SKM-1 (cell line): Measurements from ENCODE around the gene MARVELD1.

Experiments used
- DNase-seq: peaks from one replicate; lab custom pipeline; 2025; ENCODE audit not compliant: unreplicated experiment; lab: John Stamatoyannopoulos, UW

MARVELD1 gene

GRCh38 chr10:97752956-97753355, 39.4 kb downstream of the MARVELD1 start:
- no peak for DNase-seq

GRCh38 chr10:97754726-97755125, 41.2 kb downstream of the MARVELD1 start:
- DNase-seq, result no peak

DNA sequence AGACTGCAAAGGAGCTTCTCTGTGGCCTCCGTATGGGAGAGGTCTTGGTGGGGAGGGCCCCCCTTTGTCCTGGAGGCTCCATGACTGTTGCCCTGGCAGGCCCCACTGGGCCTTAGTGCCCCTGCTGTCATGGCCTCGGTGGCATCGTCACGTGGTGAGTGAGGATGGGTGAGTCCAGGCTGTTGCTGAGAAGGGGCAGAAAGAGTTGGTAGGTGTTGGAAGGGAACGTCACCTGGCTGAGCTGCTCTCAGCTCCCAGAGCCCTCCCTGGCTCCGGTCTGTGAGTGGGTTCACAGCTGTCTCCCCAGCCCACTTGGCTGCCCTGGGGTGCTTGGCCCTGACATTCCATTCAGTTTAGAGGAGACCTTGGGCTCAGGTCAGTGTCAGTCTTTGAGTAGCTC, 42.2 kb downstream of the MARVELD1 start:
- DNase-seq, result no peak

GRCh38 chr10:97757471-97757870, 43.9 kb downstream of the MARVELD1 start:
- no peak for DNase-seq

DNA sequence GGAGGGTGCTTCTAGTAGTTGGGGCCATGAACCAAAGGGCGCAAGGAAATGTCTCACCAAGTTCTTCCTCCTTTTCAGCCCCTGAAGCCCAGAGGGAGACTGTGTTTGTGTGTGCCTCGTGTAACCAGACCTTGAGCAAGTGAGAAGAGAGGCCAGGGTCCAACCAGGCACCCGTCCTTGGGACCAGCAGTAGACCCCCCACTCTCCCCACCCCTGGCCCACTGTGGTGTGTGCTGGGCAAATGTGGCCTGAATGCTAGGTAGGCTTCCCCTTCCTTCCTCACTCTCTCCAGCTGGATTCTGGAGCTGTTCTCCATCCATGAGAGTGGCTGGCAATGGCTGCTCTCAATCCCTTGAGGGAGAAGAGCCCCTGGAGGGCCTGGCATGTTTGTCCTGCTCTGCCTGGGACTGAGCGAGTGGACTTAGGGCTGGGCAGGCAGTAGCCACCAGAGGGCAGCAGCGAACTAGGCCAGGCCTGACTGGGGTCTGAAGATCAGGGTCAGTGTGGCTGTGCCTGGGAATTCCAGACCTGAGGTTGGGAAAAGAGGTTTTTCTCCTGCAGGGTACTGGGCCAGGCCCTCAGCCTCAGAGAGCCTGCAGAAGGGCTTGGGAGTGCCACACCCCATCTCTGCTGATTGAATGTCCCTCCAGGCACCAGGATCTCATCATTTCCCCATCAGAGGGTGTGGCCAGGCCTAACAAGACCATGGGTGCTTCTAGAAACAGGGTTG, 45.8 kb downstream of the MARVELD1 start:
- no peak for DNase-seq

DNA sequence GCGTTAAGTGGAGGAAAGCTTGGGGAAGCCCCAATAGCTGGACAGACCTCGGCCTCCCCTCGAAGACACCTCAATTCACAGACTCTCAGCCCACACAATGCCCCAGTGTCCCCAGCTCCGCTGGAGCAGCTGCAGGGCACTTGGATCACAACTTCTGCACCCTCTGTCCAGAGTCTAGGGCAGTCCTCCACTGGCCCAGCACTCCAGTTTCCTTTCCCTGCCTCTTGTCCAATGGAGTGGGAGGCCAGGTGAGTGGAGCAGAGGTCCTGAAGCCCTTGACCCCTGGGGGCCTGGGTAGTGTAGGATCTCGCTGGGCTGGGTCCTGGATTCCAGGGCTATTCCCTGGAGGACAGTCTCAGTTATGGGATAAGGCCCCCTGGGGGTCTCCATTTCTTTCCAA, 46.4 kb downstream of the MARVELD1 start:
- no peak for DNase-seq

- no peak for DNase-seq
Observed at GRCh38 chr10:97760461-97761257, 47.1 kb downstream of the MARVELD1 start.

DNA sequence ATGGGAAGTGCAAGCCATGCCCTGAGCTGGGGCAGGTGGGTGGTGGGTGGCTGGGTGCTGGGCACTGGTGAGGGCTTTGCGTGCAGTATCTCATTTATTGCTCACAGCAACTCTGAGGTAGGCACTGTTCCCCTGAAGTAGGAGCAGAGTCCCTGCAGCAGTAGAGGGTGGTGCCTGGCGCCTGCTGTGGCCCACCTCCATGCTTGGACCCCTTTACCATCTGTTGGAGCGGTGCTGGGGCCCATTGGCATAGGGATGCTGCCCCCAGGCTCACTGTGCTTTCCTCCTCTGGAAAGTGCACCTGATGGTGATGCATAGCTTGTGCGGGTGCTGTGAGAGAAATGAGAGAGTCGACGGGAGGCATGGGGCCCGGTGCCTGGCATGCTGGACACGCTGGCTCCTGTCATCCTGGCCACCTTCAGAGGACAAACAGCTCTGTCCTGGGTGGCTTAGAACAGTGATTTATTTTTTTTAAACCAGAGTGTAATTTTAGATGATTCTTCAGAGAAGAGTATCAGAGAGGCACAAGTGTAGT, 47.9 kb downstream of the MARVELD1 start:
- no peak for DNase-seq

DNA sequence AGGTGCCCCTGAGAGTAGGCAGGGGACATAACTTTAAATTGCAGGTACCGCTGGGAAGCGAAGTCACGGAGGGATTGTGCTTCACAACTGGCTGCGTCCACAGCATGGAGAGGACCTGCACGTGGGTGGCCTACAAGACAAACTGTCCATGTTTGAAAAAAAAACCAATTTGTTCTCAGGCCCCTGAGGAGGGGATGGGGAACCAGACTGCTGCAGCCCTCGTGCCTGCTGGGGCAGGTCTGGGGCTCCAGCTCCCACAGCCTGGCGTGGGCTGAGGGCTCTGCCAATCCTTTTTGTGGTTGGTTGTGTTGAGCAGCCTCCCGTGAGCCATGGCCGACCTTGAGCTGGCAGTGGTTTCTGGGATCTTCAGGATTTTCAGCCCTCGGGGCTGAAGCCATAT, 48.5 kb downstream of the MARVELD1 start:
- DNase-seq, result no peak

DNA sequence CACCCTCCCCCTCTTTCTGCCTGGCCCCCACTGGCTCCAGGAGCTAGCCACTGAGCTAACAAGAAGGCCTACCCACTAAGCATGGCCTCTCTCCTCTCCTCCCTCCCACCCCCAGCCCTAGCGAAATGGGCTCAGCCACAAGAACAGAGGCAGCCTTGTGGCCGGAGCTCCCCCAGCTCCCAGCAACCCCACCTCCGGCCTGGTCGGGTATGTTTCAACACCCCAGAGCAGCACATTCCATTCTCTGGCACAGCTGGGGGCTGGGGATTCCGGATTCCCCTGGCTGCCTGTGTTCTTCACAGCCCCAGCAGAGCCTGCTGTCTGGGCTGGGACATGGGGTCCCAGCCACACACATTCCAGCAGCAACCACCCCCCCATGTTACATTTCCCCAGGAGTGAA, 49.3 kb downstream of the MARVELD1 start:
- no peak for DNase-seq

GRCh38 chr10:97763411-97763810, 49.9 kb downstream of the MARVELD1 start:
- DNase-seq, result no peak

- no peak for DNase-seq
Observed at GRCh38 chr10:97763947-97764346, 50.4 kb downstream of the MARVELD1 start.

- no peak for DNase-seq
Observed at GRCh38 chr10:97764519-97764931, 51.0 kb downstream of the MARVELD1 start.

DNA sequence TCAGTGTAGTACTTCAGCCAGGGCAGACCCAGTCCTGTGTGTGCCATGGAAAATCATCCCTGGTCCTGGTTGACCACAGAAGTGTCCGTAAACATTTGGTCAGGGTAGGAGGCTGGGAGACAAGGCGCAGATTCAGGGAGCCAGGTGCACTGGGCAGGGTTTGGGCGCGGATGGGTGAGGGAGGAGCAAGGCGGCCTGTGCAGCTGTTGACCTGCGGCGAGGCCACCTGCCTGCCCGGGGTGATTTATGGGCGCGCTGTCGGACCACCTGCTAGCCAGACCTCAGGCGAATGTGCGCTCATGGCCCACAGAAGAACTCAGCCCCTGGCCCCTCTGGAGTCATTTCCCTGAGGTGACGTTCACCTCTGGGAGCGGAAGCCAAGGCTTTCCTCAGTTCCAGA, 51.7 kb downstream of the MARVELD1 start:
- DNase-seq, result no peak

DNA sequence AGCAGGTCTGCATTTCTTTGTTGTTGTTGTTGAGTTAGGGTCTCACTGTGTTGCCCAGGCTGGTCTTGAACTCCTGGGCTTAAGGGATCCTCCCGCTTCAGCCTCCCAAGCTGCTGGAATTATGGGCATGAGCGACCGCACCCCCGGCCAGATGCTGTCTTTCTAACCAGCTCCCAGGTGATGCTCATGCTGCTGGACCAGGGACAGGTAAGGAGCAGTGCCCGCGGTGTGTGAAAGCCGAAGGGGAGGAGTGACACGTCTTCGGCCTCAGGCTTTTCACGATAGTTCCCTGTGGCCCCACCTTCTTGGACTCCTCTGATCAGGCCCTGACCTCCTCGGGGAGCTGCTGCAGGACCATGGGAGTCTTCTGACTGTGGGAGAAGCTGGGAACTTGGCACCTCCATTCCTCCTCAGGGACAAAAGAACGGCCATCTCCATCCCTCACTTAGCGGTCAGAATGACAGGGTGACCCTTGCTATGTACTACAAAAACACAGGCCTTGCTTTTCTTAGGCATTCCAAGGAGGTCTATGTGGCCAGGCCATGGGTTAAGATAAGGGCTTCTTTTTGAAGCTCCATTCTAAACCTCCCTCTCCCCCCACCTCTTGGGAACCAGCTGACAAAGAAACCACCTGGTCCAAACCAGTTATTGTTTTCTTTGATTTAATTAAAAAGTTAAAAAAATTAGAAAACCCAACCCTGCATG, 52.7 kb downstream of the MARVELD1 start:
- DNase-seq, result no peak

GRCh38 chr10:97766996-97767924, 53.7 kb downstream of the MARVELD1 start:
- no peak for DNase-seq
